ENCODE results near the gene RLF.

RLF gene

GRCh38 chr1:40244138-40244744, 83.1 kb downstream of the RLF start:
- no peak for DNase-seq

GRCh38 chr1:40245686-40246085, 84.5 kb downstream of the RLF start:
- peak; percentile 75 for DNase-seq

GRCh38 chr1:40247655-40248054, 86.5 kb downstream of the RLF start, which contains the start of gene TMCO2:
Gene TMCO2 (plus strand): TSS chr1:40247937. CDS start chr1:40247994, 57 bp downstream.
- DNase-seq: no peak

GRCh38 chr1:40248412-40248811, 87.2 kb downstream of the RLF start:
- no peak for DNase-seq

- no peak for DNase-seq
Observed at GRCh38 chr1:40251456-40251855, 90.3 kb downstream of the RLF start.

- no peak for DNase-seq
Observed at GRCh38 chr1:40252601-40253000, 91.4 kb downstream of the RLF start.

- no peak for DNase-seq
Observed at GRCh38 chr1:40255231-40255630, 94.0 kb downstream of the RLF start.

GRCh38 chr1:40256401-40257084, 95.4 kb downstream of the RLF start:
- peak; percentile 18 for DNase-seq

GRCh38 chr1:40257313-40257687, 96.1 kb downstream of the RLF start:
- DNase-seq: no peak

- DNase-seq: peak; percentile 99
Observed at GRCh38 chr1:40257688-40258444, 96.7 kb downstream of the RLF start, which contains the start of gene ZMPSTE24. Gene ZMPSTE24 (plus strand): TSS chr1:40258236. CDS start chr1:40258272, 36 bp downstream.

- DNase-seq: peak; percentile 74
Observed at GRCh38 chr1:40258445-40258769, 97.2 kb downstream of the RLF start.

GRCh38 chr1:40264354-40264781, 103.2 kb downstream of the RLF start:
- no peak for DNase-seq

GRCh38 chr1:40265298-40265697, 104.1 kb downstream of the RLF start:
- DNase-seq: no peak

- no peak for DNase-seq
Observed at GRCh38 chr1:40265919-40266318, 104.7 kb downstream of the RLF start.

- no peak for DNase-seq
Observed at GRCh38 chr1:40266786-40267535, 105.8 kb downstream of the RLF start.

GRCh38 chr1:40267767-40268187, 106.6 kb downstream of the RLF start:
- no peak for DNase-seq

GRCh38 chr1:40268211-40268610, 107.0 kb downstream of the RLF start:
- no peak for DNase-seq

GRCh38 chr1:40270152-40270834, 109.1 kb downstream of the RLF start:
- no peak for DNase-seq

- no peak for DNase-seq
Observed at GRCh38 chr1:40272653-40273213, 111.5 kb downstream of the RLF start.

- DNase-seq: no peak
Observed at GRCh38 chr1:40273547-40274166, 112.5 kb downstream of the RLF start.

GRCh38 chr1:40274331-40274730, 113.1 kb downstream of the RLF start:
- no peak for DNase-seq

GRCh38 chr1:40276122-40276521, 114.9 kb downstream of the RLF start:
- DNase-seq: no peak
